H1 (cell line): ENCODE data around the gene MEF2C.

Experiments
- CTCF ChIP-seq, 3 experiments: IDR thresholded peaks; 1 replicate in 2 of 3; 2 replicates in 1 of 3; pipeline versions ENCODE4 v1.5.1 to v1.6.1; 2011; ENCODE audit warnings: low read length in 3 of 3, mild to moderate bottlenecking in 3 of 3, inconsistent platforms in 2 of 3, low read depth in 1 of 3, moderate library complexity in 1 of 3; ENCODE audit not compliant: insufficient read depth in 1 of 3; ENCODE audit errors: control extremely low read depth in 1 of 3
- EZH2 ChIP-seq: fragments of 200-600 bp; sonication (generic); IDR thresholded peaks from 2 replicates; pipeline ENCODE4 v1.7.1; 2012; ENCODE audit warnings: low read depth, mild to moderate bottlenecking, moderate library complexity, low read length, inconsistent platforms; ENCODE audit not compliant: severe bottlenecking
- SIN3A ChIP-seq, 2 experiments: IDR thresholded peaks in 1 of 2; conservative IDR thresholded peaks in 1 of 2; 2 replicates each; pipeline ENCODE4 v1.6.1; 2011 to 2012; ENCODE audit warnings: low read length in 2 of 2, improper control_type of control experiment in 1 of 2, low read depth in 1 of 2, mild to moderate bottlenecking in 1 of 2
- TAF1 ChIP-seq: IDR thresholded peaks from 2 replicates; pipeline ENCODE4 v1.6.1; 2011; ENCODE audit warnings: mild to moderate bottlenecking, low read depth, low read length
- YY1 ChIP-seq: IDR thresholded peaks from 2 replicates; pipeline ENCODE4 v1.6.1; 2011; ENCODE audit warnings: low read depth, mild to moderate bottlenecking, low read length
- TF ChIP-seq, protein P1 (sequence below): IDR thresholded peaks from 2 replicates; pipeline ENCODE4 v1.6.1; 2011; ENCODE audit warnings: low read length, improper control_type of control experiment

- TF ChIP-seq TAF1 (no peak), EZH2 (no peak), SIN3A (conservative IDR thresholded peaks at IDR 0.05 in 1 of 2, IDR thresholded peaks at IDR 0.05 in 1 of 2; ENCODE audit: low read depth in 1 of 2, low read length in 2 of 2) (no peak), CTCF (IDR thresholded peaks at IDR 0.05; ENCODE audit: control extremely low read depth in 1 of 3, insufficient read depth in 1 of 3, low read depth in 1 of 3, low read length in 3 of 3) (no peak), YY1 (no peak)
- TF ChIP-seq, protein P1, sequence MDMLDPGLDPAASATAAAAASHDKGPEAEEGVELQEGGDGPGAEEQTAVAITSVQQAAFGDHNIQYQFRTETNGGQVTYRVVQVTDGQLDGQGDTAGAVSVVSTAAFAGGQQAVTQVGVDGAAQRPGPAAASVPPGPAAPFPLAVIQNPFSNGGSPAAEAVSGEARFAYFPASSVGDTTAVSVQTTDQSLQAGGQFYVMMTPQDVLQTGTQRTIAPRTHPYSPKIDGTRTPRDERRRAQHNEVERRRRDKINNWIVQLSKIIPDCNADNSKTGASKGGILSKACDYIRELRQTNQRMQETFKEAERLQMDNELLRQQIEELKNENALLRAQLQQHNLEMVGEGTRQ: no peak
These were observed 36.5 kb downstream of the MEF2C start for GRCh38 chr5:88846434-88846833.
